ENCODE measurements around the gene PPP6R2.

Gene PPP6R2

GRCh38 chr22:50464451-50464850, 121.3 kb downstream of the PPP6R2 start:
- no peak for DNase-seq (ENCODE audit: low read depth in 2 of 2, low spot score in 1 of 2)

GRCh38 chr22:50465066-50465930, 122.2 kb downstream of the PPP6R2 start:
- DNase-seq (ENCODE audit: low read depth in 2 of 2, low spot score in 1 of 2): no peak

GRCh38 chr22:50467341-50467740, 124.2 kb downstream of the PPP6R2 start:
- DNase-seq (ENCODE audit: low read depth in 2 of 2, low spot score in 1 of 2): no peak

- DNase-seq (ENCODE audit: low read depth in 2 of 2, low spot score in 1 of 2): no peak
Measured at GRCh38 chr22:50467773-50468440, 124.8 kb downstream of the PPP6R2 start.

GRCh38 chr22:50468626-50469025, 125.5 kb downstream of the PPP6R2 start:
- DNase-seq (ENCODE audit: low read depth in 2 of 2, low spot score in 1 of 2): no peak

GRCh38 chr22:50469377-50470305, 126.5 kb downstream of the PPP6R2 start:
- peak; percentile 87 to 98 for DNase-seq (ENCODE audit: low read depth in 2 of 2, low spot score in 1 of 2)

- DNase-seq (ENCODE audit: low read depth in 2 of 2, low spot score in 1 of 2): no peak
Measured at GRCh38 chr22:50470491-50470890, 127.4 kb downstream of the PPP6R2 start.

- DNase-seq (ENCODE audit: low read depth in 2 of 2, low spot score in 1 of 2): no peak
Measured at GRCh38 chr22:50471197-50471847, 128.2 kb downstream of the PPP6R2 start.

GRCh38 chr22:50471962-50472361, 128.8 kb downstream of the PPP6R2 start:
- DNase-seq (ENCODE audit: low read depth in 2 of 2, low spot score in 1 of 2): no peak

- peak in 1 of 2 donors; percentile 10 for DNase-seq (ENCODE audit: low read depth in 2 of 2, low spot score in 1 of 2)
Measured at GRCh38 chr22:50473088-50473487, 130.0 kb downstream of the PPP6R2 start.

- DNase-seq (ENCODE audit: low read depth in 2 of 2, low spot score in 1 of 2): no peak
Measured at GRCh38 chr22:50473855-50474671, 130.9 kb downstream of the PPP6R2 start.

GRCh38 chr22:50474710-50475651, 131.9 kb downstream of the PPP6R2 start, which contains the start of gene SBF1:
TSS of gene SBF1 (minus strand) at chr22:50475035. CDS start at chr22:50474840, 195 bp downstream.
- peak; percentile 69 to 77 for DNase-seq (ENCODE audit: low read depth in 2 of 2, low spot score in 1 of 2)

GRCh38 chr22:50475652-50476002, 132.5 kb downstream of the PPP6R2 start:
- DNase-seq (ENCODE audit: low read depth in 2 of 2, low spot score in 1 of 2): no peak

GRCh38 chr22:50476868-50477267, 133.7 kb downstream of the PPP6R2 start:
- no peak for DNase-seq (ENCODE audit: low read depth in 2 of 2, low spot score in 1 of 2)

GRCh38 chr22:50477923-50478322, 134.8 kb downstream of the PPP6R2 start:
- DNase-seq (ENCODE audit: low read depth in 2 of 2, low spot score in 1 of 2): no peak

- no peak for DNase-seq (ENCODE audit: low read depth in 2 of 2, low spot score in 1 of 2)
Measured at GRCh38 chr22:50479721-50480120, 136.6 kb downstream of the PPP6R2 start.

GRCh38 chr22:50481045-50481439, 137.9 kb downstream of the PPP6R2 start:
- no peak for DNase-seq (ENCODE audit: low read depth in 2 of 2, low spot score in 1 of 2)

- no peak for DNase-seq (ENCODE audit: low read depth in 2 of 2, low spot score in 1 of 2)
Measured at GRCh38 chr22:50481440-50482106, 138.4 kb downstream of the PPP6R2 start, which contains the start of gene ADM2. TSS of gene ADM2 (plus strand) at chr22:50481543. CDS start at chr22:50481848, 305 bp downstream.
